Measurements from ENCODE around the gene EIF4B.

GRCh38 chr12:53044052-53044581, 37.9 kb downstream of the EIF4B start:
- TF ChIP-seq CTCF (IDR thresholded peaks at IDR 0.05) = no peak
- no peak for TF ChIP-seq EZH2 (IDR thresholded peaks at IDR 0.05)
- no peak for TF ChIP-seq EZH2phosphoT487 (IDR thresholded peaks at IDR 0.05)

Measured in neural progenitor cell (in vitro differentiated cells).